Small intestine (tissue), 7 donors: ENCODE measurements around the gene GRIN2B. TPM values are rescaled to one million over a fixed set of nuclear protein-coding genes. Genes with fewer than 3 reads are reported as not detected.

Experiments
- DNase-seq, 2 donors: peaks; one replicate each; pipeline versions ENCODE4 v3.0.0 to v3.0.0-alpha.2; 2013
- FAIRE-seq: peaks from 2 replicates; lab custom pipeline; 2012; peaks lifted over from hg19 to GRCh38; lab: Jason Lieb, UNC
- H3K27ac ChIP-seq, 3 donors: one replicate each; pipeline ENCODE4 v1.5.1; 2013; ENCODE audit warnings: low read length in 2 of 3, mild to moderate bottlenecking in 2 of 3, control low read depth in 1 of 3, inconsistent platforms in 1 of 3, low read depth in 1 of 3, moderate library complexity in 1 of 3
- H3K27me3 ChIP-seq, 3 donors: one replicate each; pipeline ENCODE4 v1.6.1; 2013; ENCODE audit warnings: low read length in 3 of 3, inconsistent platforms in 1 of 3; ENCODE audit not compliant: control insufficient read depth in 3 of 3, insufficient read depth in 3 of 3
- H3K36me3 ChIP-seq, 3 donors: one replicate each; pipeline ENCODE4 v1.6.1; 2013; ENCODE audit warnings: low read length in 3 of 3, inconsistent platforms in 1 of 3, low read depth in 1 of 3, mild to moderate bottlenecking in 1 of 3, moderate library complexity in 1 of 3; ENCODE audit not compliant: control insufficient read depth in 3 of 3, insufficient read depth in 2 of 3
- H3K4me1 ChIP-seq, 3 donors: one replicate each; pipeline ENCODE4 v1.6.1; 2013; ENCODE audit warnings: low read length in 2 of 3, inconsistent platforms in 1 of 3, low read depth in 1 of 3, mild to moderate bottlenecking in 1 of 3, moderate library complexity in 1 of 3; ENCODE audit not compliant: control insufficient read depth in 3 of 3, insufficient read depth in 2 of 3
- H3K4me3 ChIP-seq, 3 donors: one replicate each; pipeline ENCODE4 v1.5.1; 2013; ENCODE audit warnings: low read length in 3 of 3, control low read depth in 1 of 3, inconsistent platforms in 1 of 3, low read depth in 1 of 3, mild to moderate bottlenecking in 1 of 3, moderate library complexity in 1 of 3
- H3K9me3 ChIP-seq, 2 donors: one replicate each; pipeline ENCODE4 v1.6.1; 2013; ENCODE audit warnings: low read depth in 1 of 2, low read length in 1 of 2; ENCODE audit not compliant: control insufficient read depth in 2 of 2, insufficient read depth in 1 of 2
- WGBS, 3 donors: extraction: QIAGEN DNeasy Blood & Tissue Kit; methylation state at CpG; one replicate each; pipeline ENCODE4 v1.1.7; 2013; 5-methylcytosine and 5-hydroxymethylcytosine counted together
- polyA plus RNA-seq, 4 donors: library from polyadenylated mRNA; stranded (reverse) in 3 of 4; unstranded in 1 of 4; fragments of 200-250 nt in 3 of 4; fragments of 120-200 nt in 1 of 4; gene quantifications; one replicate each; pipeline versions ENCODE4 v1.2.1 to v1.2.3, GENCODE V29; 2013
- donor health status: healthy with polysubstance abuse.
- donor health status: control.
- donor health status: control.
- donor health status: Bipolar disorder and iron deficiency.
- donor health status: healthy.

Gene GRIN2B
- polyA plus RNA-seq, 4 donors, result under 0.01 to 0.06 (median 0.01) TPM; not detected in 1

DNA sequence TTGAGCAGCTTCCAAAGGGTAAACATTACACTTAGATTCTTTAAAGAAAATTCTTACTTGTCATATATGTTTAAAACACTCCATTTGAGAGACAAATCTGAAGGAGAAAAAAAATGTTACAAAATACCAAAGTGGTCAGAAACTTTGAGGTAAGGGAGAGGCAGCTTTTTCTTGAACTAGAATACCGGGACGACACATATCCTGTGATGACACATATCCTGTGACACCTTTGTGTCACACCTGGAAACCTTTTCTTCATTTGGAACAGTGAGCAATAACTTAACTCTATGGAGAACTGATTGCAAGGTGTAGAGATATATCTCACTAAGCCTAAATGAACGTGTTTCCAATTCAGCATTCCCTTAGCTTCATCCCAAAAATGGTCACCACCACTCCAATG lies 4.6 kb upstream of the GRIN2B start:
- Histone ChIP-seq H3K9me3 (no peaks in the 10 kb centered on the region), H3K4me1 (peaks cover 0 to 4% (median 3%) of the 10 kb centered on the region in 3 donors)
- WGBS, 3 donors, result 63 to 67% (median 65%) methylated on average over 3 of the region's 3 CpGs

DNA sequence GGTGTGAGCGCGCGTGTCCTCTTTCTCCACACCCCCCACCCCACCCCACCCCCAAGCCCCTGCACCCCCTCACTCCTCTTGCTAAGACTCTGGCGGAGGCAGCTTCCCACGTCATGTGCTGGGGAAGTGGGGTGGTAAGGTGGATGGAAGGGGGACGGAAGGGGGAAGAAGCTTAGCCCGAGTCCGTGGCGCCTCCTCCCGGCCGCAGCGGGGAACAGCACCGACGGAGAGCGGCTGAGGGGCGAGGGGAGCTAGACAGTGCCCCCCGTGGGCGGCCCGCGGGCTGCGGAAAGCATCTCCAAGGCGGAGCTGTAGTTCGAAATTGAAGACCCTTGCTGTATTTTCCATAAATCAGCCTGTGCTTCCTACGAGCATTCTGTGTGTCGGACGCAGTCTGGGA lies 588 bp upstream of the GRIN2B start:
- 5 to 20% (median 14%) methylated on average over 26 of the region's 26 CpGs for WGBS, 3 donors
- no peaks in the 10 kb centered on the region for H3K9me3 ChIP-seq
- H3K27me3 ChIP-seq, result peaks cover 6 to 65% (median 24%) of the 10 kb centered on the region in 3 donors
- DNase-seq (peak in 1 of 2 donors; percentile 15), FAIRE-seq (no peak)
- H3K36me3 ChIP-seq, result no peaks in the 10 kb centered on the region
- H3K4me3 ChIP-seq, result no peak overlapping the region
- H3K27ac ChIP-seq, result no peak overlapping the region
- H3K4me1 ChIP-seq, result peaks cover 0 to 4% (median 3%) of the 10 kb centered on the region in 3 donors

More for the DNA sequence above, 4.6 kb upstream of the GRIN2B start:
- H3K27me3 ChIP-seq, result peaks cover 6 to 29% (median 8%) of the 10 kb centered on the region in 3 donors
- H3K27ac ChIP-seq, result no peak overlapping the region
- no peak overlapping the region for H3K4me3 ChIP-seq
- FAIRE-seq (no peak), DNase-seq (no peak)
- no peaks in the 10 kb centered on the region for H3K36me3 ChIP-seq

- DNase-seq (peak in 1 of 2 donors; percentile 28), FAIRE-seq (no peak)
- no peaks in the 10 kb centered on the region for H3K9me3 ChIP-seq
- WGBS, 3 donors, result 2 to 4% (median 2%) methylated on average over 43 to 53 of the region's 53 CpGs
- peaks cover 0 to 4% (median 3%) of the 10 kb centered on the region in 3 donors for H3K4me1 ChIP-seq
- peak overlapping the region in 2 of 3 donors; percentile 11 to 21 for H3K4me3 ChIP-seq
- H3K27me3 ChIP-seq, result peaks cover 6 to 68% (median 24%) of the 10 kb centered on the region in 3 donors
- no peaks in the 10 kb centered on the region for H3K36me3 ChIP-seq
- no peak overlapping the region for H3K27ac ChIP-seq
Observed at GRCh38 chr12:13980538-13981295, 685 bp downstream of the GRIN2B start.

DNA sequence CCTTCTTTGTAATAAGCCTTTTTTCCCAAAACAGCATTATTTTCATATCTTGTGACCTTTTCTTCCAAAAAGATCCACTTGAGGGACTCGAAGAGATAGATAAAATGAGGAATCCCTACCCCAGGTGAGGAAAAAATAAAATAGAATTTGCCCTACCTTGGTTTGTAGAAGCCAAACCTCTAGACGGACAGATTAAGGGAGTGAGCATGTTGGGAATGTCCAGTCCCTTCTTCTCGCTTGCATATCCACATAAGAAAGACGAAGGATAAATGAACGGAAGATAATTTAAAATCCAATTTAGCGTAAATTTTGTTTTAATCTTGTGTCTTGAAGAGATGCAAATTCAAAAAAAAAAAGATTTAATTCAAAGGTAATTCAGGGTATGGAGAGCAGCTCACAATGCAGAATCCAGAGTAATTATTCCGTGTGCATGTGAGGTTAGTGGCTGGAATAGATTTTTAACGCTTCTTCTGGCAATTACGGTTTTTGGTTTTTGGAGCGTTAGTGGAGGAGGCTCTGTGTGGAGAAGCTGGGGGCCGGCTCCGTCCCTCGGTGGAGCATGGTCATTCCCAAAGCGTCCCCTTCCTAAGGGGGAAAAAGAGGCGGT lies 1.5 kb downstream of the GRIN2B start:
- Histone ChIP-seq H3K27ac (no peak overlapping the region), H3K27me3 (peaks cover 6 to 67% (median 24%) of the 10 kb centered on the region in 3 donors), H3K36me3 (no peaks in the 10 kb centered on the region), H3K4me1 (peaks cover 0 to 4% (median 3%) of the 10 kb centered on the region in 3 donors), H3K9me3 (no peaks in the 10 kb centered on the region), H3K4me3 (no peak overlapping the region)
- 28 to 31% (median 28%) methylated on average over 15 of the region's 15 CpGs for WGBS, 3 donors
- DNase-seq (no peak), FAIRE-seq (no peak)

GRCh38 chr12:13978876-13979275 lies 2.5 kb downstream of the GRIN2B start:
- Histone ChIP-seq H3K27ac (no peak overlapping the region), H3K36me3 (no peaks in the 10 kb centered on the region), H3K4me1 (peaks cover 0 to 4% (median 3%) of the 10 kb centered on the region in 3 donors), H3K4me3 (no peak overlapping the region), H3K27me3 (peaks cover 6 to 63% (median 24%) of the 10 kb centered on the region in 3 donors), H3K9me3 (no peaks in the 10 kb centered on the region)
- FAIRE-seq, result no peak
- 76 to 83% (median 78%) methylated on average over 4 of the region's 4 CpGs for WGBS, 3 donors
- DNase-seq, result no peak

DNA sequence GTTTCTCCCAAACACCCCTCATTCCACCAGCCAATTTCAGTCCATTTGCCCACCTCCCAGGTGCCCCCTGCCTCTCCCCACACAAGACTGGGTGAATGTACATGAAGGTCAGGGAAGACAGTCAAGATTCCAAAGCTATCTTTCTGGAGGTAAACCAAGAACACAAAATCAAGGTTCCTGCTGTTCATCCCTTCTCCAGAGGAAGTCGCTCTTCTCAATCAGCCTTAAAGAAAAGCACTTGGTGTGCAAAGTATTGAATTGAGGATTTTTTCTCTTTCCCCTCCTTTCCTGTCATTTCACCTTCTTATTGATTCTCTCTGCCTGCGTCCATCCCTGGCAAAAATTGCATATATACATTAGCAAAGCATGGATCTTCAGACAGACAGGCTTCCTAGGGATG lies 4.5 kb downstream of the GRIN2B start:
- FAIRE-seq, result no peak

GRCh38 chr12:13976028-13976584 lies 5.3 kb downstream of the GRIN2B start:
- Histone ChIP-seq H3K4me3 (no peak overlapping the region), H3K9me3 (no peaks in the 10 kb centered on the region), H3K4me1 (peaks cover 0 to 1% (median 0%) of the 10 kb centered on the region in 3 donors), H3K27me3 (peaks cover 0 to 40% (median 16%) of the 10 kb centered on the region in 3 donors), H3K36me3 (no peaks in the 10 kb centered on the region), H3K27ac (no peak overlapping the region)
- FAIRE-seq (no peak), DNase-seq (no peak)
- WGBS, 3 donors, result 69 to 76% (median 76%) methylated on average over 7 of the region's 7 CpGs

More for the DNA sequence above, 4.5 kb downstream of the GRIN2B start:
- Histone ChIP-seq H3K4me3 (no peak overlapping the region), H3K27me3 (peaks cover 2 to 48% (median 16%) of the 10 kb centered on the region in 3 donors), H3K27ac (no peak overlapping the region), H3K4me1 (peaks cover 0 to 4% (median 3%) of the 10 kb centered on the region in 3 donors), H3K36me3 (no peaks in the 10 kb centered on the region), H3K9me3 (no peaks in the 10 kb centered on the region)
- 73 to 82% (median 79%) methylated on average over 2 of the region's 2 CpGs for WGBS, 3 donors
- no peak for DNase-seq

DNA sequence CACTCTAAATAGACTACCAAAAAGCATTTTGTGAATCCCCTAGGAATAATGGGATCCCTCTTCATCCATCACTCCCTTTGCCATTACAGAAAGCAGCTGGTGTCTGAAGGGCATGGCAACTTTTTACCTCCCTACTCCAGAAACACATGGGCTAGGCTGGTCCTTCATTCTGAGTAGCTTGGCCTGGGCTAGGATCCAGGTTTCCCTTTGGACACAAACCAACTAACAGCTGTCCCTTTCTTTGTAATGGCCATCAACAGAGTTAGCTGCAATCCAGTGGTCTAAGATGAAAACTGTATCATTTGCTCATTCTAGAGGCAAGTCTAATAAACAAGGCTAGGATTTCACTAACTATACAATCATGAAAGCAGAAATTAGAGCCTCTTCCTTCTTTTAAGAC lies 7.4 kb downstream of the GRIN2B start:
- Histone ChIP-seq H3K4me1 (no peaks in the 10 kb centered on the region), H3K27me3 (peaks cover 0 to 20% (median 7%) of the 10 kb centered on the region in 3 donors), H3K36me3 (no peaks in the 10 kb centered on the region), H3K4me3 (no peak overlapping the region), H3K27ac (no peak overlapping the region), H3K9me3 (no peaks in the 10 kb centered on the region)
- no peak for FAIRE-seq
- DNase-seq, result no peak
